ENCODE results near the gene USP48.
"Not testable (repeated sequence)": the region's sequence is repeated elsewhere in the genome, so short reads cannot be mapped to it uniquely, and the experiment has no call there.

Gene USP48

DNA sequence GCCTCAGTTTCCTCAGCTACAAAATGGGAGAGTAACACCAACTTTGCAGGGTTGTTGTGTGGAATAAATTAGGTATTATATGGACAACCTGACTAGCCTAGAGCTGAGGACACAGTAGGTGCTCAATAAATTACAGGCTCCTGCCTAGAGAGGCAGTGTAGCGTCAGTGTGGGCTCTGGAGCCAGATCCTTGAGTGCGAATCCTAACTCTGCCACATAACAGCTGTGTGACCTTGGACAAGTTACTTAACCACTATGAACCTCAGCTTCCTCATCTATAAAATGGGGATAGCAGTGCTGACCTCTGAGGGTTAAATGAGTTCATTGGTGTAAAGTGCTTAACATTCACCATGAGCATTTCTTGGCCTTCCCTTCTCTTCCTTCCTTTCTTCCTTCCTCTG is 146.9 kb downstream of the USP48 start:
- no peak for DNase-seq (ENCODE audit: low read depth in 2 of 2)

GRCh38 chr1:21634806-21635535 is 148.0 kb downstream of the USP48 start:
- DNase-seq (ENCODE audit: low read depth in 2 of 2), result no peak

DNA sequence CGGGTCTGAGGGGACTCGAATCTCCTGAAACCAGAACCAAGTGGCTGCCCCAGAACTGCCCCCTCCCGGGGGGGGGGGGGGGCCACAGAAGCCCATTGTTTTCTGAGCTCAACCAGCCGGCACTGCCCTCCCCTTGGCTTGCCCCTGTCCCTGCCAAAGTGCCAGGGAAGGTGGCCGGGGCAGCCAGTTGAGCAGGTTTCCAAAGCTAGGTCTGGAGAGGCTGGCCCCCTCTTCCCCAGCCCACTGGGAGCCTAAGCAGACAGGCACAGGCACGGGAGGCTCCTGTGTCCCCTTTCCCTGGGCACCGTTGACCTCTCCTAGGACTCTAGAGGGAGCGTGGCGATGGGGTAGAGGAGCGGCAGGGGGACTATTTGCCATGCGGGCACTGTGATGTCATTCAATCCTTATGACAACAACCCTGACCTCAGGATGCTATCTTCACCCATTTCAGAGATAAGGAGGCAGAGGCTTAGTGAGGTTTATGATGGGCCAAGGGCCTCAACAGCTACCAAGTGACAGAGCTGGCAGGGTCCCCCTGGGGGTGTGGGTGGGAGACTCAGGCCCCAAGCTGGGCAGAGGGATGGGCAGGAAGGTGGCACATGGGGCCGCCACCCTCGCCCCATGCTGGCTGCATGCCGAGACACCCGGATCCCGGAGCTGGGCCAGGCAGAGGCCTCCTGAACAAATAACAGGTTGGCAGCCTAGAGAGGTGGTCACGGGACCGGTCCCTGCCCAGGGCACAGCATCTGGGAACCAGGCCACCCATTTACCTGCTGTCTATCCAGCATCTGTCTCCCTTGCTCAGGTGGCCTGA is 148.8 kb downstream of the USP48 start:
- DNase-seq (ENCODE audit: low read depth in 2 of 2), result no peak

- DNase-seq (ENCODE audit: low read depth in 2 of 2), result no peak
Measured at GRCh38 chr1:21633141-21633755, 149.7 kb downstream of the USP48 start.

DNA sequence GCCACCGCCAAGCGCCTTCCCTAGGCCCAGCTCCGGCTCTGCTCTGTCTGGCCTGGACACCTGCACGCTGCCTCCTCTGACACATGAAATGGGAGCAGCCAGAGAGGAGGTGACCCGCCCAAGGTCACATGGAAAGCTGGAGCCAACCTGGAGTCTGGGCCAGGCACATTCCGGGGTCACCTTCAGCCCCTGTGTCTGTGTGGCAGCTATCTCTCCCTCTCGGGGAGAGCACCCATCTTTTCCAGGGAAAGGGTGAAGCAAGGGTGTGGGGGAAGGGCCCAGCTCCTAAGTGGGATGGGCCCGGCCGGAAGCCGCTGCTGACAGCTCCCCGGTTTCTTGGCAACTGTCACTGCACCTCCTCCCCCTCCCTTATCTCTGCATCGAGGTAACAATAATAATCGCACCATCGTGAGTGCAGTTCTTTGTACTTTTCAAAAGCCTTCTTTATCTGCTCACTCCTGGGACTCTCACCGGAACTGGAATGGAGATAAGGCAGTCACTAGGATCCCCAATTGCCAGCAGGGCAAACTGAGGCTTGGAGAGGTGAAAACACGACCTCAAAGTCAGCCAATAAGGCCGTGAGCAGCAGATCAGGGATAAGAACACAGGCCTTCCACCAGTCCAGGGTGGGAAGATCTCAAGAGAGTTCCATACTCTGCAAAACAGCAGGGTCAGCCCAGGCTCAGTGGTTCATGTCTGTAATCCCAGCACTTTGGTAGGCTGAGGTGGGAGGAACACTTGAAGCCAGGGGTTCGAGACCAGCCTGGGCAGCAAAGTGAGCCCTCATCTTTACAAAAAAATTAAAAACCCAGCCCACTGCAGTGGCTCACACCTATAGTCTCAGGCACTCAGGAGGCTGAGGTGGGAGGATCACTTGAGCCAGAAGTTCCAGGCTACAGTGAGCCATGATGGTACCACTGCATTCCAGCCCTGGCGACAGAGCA is 150.7 kb downstream of the USP48 start:
- no peak for DNase-seq (ENCODE audit: low read depth in 2 of 2)

- not testable (repeated sequence) for DNase-seq (ENCODE audit: low read depth in 2 of 2)
Measured at GRCh38 chr1:21631590-21631943, 151.4 kb downstream of the USP48 start.

DNA sequence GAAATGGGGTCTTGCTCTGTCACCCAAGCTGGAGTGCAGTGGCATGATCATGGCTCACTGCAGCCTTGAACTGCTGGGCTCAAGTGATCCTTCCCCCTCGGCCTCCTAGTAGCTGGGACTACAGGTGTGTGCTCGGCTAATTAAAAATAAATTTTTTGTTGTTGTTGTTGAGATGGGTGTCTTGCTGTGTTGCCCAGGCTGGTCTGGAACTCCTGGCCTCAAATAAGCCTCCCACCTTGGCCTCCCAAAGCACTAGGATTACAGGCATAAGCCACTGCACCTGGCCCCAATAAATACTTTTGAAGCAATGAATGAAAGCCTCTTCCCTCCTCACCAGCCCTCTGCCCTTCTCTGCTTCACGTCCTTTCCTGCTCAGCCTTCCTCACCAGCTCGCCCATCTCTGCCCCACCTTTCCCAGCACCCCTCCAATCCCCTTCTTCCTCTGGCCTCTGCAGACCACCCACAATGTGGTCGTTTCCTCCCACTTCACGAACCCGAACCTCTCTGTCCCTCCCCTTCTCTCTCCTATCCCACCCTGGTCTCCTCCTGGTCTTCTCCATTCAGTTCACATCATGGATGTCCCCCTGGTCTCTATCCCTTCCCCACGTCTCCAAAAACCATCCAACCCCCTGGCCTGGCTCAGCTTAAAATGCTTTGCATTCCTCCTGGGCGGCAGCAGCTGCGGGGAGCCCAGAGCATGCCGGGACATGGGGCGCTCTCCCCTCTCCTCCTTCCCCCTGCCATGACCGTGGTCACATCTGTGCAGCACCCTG is 152.2 kb downstream of the USP48 start:
- DNase-seq (ENCODE audit: low read depth in 2 of 2), result no peak

DNA sequence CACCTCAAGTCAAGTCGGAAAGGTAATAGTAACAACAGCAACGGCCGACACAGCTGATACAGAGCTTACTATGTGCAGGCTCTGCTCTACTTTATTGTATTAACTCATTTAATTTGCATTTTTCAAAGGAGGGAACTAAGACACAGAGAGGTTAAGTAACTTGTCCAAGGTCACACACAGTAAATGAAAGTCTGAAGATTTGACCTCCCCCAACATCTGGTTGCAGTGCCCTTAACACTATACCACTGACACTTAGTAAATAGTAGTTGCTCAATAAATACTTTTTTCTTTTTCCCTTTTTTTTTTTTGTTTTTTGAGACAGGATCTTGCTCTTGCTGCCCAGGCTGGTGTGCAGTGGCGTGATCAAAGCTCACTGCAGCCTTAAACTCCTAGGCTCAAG is 153.0 kb downstream of the USP48 start:
- DNase-seq (ENCODE audit: low read depth in 2 of 2), result no peak

GRCh38 chr1:21628798-21629393 is 154.1 kb downstream of the USP48 start:
- DNase-seq (ENCODE audit: low read depth in 2 of 2), result no peak
